ENCODE measurements around the gene ATP8A2.

DNA sequence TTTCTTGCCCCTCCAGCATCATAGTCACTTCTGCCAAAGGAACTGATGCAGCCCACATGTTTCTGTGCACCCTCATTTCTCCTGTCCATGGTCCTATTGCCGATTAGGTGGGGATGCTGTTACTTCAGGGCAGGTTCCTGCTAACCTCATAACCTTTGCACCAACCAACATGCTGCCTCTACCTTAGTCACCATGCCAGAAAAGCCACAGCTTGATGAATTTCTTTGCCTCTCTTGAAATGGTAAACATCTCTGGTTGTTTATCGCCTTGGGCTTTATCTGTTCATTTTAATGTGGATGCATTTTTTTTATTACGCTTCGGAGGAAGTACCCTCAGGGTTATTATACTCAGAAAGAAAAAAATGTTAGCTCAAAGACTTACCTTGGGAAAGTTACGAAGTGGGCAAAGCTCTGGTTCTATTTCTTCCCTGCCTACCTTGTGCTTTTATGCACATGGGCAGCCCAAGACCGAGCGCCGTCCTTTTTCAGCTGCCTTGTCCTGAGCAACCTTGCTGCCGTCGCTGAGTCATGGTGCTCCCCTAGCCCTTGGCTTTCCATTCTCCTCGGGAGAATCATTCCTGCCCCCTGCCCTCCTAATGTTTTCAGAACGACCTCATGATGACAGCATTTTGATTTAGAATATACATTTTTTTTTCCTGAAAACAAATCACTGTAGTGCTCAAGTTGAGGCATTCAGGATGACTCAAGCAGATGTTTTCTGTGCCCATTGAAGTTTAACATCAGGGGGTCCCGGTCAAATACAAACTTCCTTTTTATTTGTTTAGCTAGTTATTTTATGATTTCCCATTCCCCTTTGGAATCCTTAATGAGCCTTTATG lies 400.1 kb downstream of the ATP8A2 start:
- TF ChIP-seq POLR2A (IDR thresholded peaks at IDR 0.05) (no peak), CTCF (IDR thresholded peaks at IDR 0.05 in 4 of 5, conservative IDR thresholded peaks at IDR 0.05 in 1 of 5) (no peak)
